Keratinocyte (primary cell): ENCODE data around the gene NF1.

ENCODE experiments used
- EZH2 ChIP-seq: IDR thresholded peaks from one replicate; pipeline ENCODE4 v1.6.1; 2012; ENCODE audit warnings: inconsistent platforms, mild to moderate bottlenecking, low read length, moderate library complexity
- TF ChIP-seq, protein P1 (sequence below), 3 experiments: IDR thresholded peaks in 1 of 3; conservative IDR thresholded peaks in 1 of 3; optimal IDR thresholded peaks in 1 of 3; 2 replicates in 2 of 3; 3 replicates in 1 of 3; pipeline versions ENCODE3 to v1.5.1; 2011; ENCODE audit warnings: low read length in 3 of 3, mild to moderate bottlenecking in 3 of 3, moderate library complexity in 2 of 3, control low read depth in 1 of 3, inconsistent platforms in 1 of 3; ENCODE audit not compliant: insufficient read depth in 2 of 3; ENCODE audit errors: extremely low read depth in 1 of 3

DNA sequence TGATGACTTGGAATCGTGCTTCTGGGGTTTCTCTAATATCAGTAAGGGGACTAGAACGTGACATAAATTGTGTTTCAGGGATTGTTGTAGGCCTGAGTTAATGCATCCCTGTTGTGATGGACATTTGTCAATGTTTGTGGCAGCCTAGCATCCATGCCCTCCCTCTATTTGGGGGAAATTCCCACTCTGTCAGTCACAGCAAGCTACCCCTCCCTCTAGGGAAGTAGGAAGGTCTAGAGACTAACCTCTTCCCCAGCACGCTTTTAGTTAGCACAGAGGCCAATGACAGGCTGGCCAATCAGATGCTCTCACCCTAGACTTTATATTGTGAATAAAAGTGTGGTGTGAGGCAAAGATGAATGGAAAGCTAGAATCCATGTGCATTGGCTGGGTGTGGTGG is 32.4 kb upstream of the NF1 start:
- TF ChIP-seq, protein P1, sequence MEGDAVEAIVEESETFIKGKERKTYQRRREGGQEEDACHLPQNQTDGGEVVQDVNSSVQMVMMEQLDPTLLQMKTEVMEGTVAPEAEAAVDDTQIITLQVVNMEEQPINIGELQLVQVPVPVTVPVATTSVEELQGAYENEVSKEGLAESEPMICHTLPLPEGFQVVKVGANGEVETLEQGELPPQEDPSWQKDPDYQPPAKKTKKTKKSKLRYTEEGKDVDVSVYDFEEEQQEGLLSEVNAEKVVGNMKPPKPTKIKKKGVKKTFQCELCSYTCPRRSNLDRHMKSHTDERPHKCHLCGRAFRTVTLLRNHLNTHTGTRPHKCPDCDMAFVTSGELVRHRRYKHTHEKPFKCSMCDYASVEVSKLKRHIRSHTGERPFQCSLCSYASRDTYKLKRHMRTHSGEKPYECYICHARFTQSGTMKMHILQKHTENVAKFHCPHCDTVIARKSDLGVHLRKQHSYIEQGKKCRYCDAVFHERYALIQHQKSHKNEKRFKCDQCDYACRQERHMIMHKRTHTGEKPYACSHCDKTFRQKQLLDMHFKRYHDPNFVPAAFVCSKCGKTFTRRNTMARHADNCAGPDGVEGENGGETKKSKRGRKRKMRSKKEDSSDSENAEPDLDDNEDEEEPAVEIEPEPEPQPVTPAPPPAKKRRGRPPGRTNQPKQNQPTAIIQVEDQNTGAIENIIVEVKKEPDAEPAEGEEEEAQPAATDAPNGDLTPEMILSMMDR (optimal IDR thresholded peaks at IDR 0.05 in 1 of 3, IDR thresholded peaks at IDR 0.05 in 1 of 3, conservative IDR thresholded peaks at IDR 0.05 in 1 of 3; ENCODE audit: extremely low read depth in 1 of 3, insufficient read depth in 2 of 3, low read length in 3 of 3) = no peak
- TF ChIP-seq EZH2 = no peak
